Activated T-cell treated with anti-CD3 and anti-CD28 coated beads, Interleukin-2, amount 50 U/mL, for 1 hour (primary cell): ENCODE results near the gene TARS2.
A peak's percentile ranks its signal among the peaks of the same experiment; 100 is the strongest.

Source experiments
- DNase-seq: peaks from one replicate; pipeline ENCODE4 v3.0.0-alpha.2; 2020

The TARS2 gene

GRCh38 chr1:150508982-150509381 lies 21.8 kb downstream of the TARS2 start:
- DNase-seq: no peak

GRCh38 chr1:150511551-150511950 lies 24.3 kb downstream of the TARS2 start:
- DNase-seq: no peak

- no peak for DNase-seq
These were observed 24.9 kb downstream of the TARS2 start for GRCh38 chr1:150511985-150512660.

- DNase-seq: no peak
These were observed 25.6 kb downstream of the TARS2 start for GRCh38 chr1:150512846-150513245.

- DNase-seq: no peak
These were observed 26.2 kb downstream of the TARS2 start for GRCh38 chr1:150513351-150513791.

GRCh38 chr1:150514260-150514659 lies 27.0 kb downstream of the TARS2 start:
- DNase-seq: no peak

GRCh38 chr1:150514913-150515327 lies 27.7 kb downstream of the TARS2 start:
- no peak for DNase-seq

- peak; percentile 91 for DNase-seq
These were observed 28.3 kb downstream of the TARS2 start, which contains the start of gene FALEC for GRCh38 chr1:150515328-150516049. TSS of gene FALEC (plus strand) at chr1:150515752.

- peak; percentile 25 for DNase-seq
These were observed 28.9 kb downstream of the TARS2 start for GRCh38 chr1:150516050-150516591.

- DNase-seq: no peak
These were observed 29.4 kb downstream of the TARS2 start for GRCh38 chr1:150516616-150517015.

- no peak for DNase-seq
These were observed 34.2 kb downstream of the TARS2 start for GRCh38 chr1:150521196-150521968.

GRCh38 chr1:150525348-150525747 lies 38.1 kb downstream of the TARS2 start:
- no peak for DNase-seq

GRCh38 chr1:150528196-150528595 lies 41.0 kb downstream of the TARS2 start:
- DNase-seq: no peak

- DNase-seq: no peak
These were observed 41.8 kb downstream of the TARS2 start for GRCh38 chr1:150529017-150529416.

GRCh38 chr1:150530491-150531159 lies 43.4 kb downstream of the TARS2 start:
- DNase-seq: no peak

- DNase-seq: no peak
These were observed 45.6 kb downstream of the TARS2 start for GRCh38 chr1:150532860-150533259.

- no peak for DNase-seq
These were observed 46.8 kb downstream of the TARS2 start for GRCh38 chr1:150534002-150534401.

GRCh38 chr1:150535511-150536287 lies 48.5 kb downstream of the TARS2 start:
- DNase-seq: no peak

GRCh38 chr1:150536836-150537731 lies 49.9 kb downstream of the TARS2 start:
- DNase-seq: no peak
